ENCODE data around the gene MTX3.

MTX3 gene

DNA sequence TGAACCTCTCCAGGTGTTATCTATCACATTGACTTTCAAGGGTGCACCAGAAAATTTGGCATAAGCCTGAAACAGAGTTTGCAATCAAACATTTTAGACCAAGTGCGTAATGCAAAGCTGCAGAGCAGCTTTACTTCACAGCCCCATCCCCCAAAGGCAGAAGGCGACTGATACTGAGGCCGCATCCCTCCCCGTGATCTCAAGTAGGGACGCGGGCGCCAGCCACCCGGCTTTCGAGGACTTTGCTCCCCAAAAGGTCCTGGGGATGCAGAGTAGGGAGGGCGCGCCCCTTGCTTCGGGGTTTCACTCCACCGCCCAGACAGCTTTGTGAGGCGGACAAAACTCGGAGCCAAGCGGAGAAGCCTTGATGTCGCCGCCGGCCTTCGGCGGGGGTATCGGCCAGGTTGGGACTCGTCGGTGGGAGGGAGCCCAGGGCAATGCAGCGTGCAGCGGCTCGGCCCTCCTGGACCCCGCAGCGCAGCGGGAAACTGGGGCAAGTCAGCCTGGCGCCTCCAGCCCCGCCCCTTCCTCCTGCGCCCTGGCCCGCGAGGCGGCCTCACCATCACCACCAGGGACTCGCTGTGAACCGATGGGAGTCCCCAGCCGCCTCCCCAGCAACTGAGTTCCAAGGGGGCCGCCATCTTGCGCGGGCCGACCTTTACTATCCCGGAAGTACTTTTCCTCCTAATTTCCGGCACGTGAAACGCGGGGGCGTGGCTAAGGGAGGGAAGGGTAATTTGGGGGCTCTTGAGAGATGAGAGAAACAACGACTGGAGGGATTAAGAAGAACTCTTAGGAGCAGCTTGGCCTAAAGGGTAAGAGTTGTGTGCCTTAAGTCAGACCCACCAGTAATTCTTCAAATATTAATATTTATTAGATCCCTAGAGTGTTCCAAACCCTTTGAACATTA is at the start of gene MTX3 (continued):
- TF ChIP-seq KLF10 (tag by site-specific recombination; IDR thresholded peaks at IDR 0.05) (0 out of 2 replicates have a peak, but pooled peaks have one; percentile 31), ZNF677 (tag by site-specific recombination; IDR thresholded peaks at IDR 0.05) (no peak), ZNF2 (tag by site-specific recombination; IDR thresholded peaks at IDR 0.05) (peak; percentile 75; the same call in 1 of the 2 replicates), ZNF549 (tag by site-specific recombination; IDR thresholded peaks at IDR 0.05) (no peak), ZNF514 (tag by site-specific recombination; IDR thresholded peaks at IDR 0.05) (no peak), HOXA7 (CRISPR knock-in tag; IDR thresholded peaks at IDR 0.05; ENCODE audit: borderline replicate concordance) (no peak), ZNF571 (tag by site-specific recombination; IDR thresholded peaks at IDR 0.05) (no peak), ZNF701 (tag by site-specific recombination; IDR thresholded peaks at IDR 0.05) (no peak), ZNF610 (tag by site-specific recombination; IDR thresholded peaks at IDR 0.05; ENCODE audit: borderline replicate concordance) (no peak), ZNF555 (tag by site-specific recombination; conservative IDR thresholded peaks at IDR 0.05) (no peak), ZNF311 (tag by site-specific recombination; IDR thresholded peaks at IDR 0.05; ENCODE audit: borderline replicate concordance) (no peak), ZNF629 (tag by site-specific recombination; IDR thresholded peaks at IDR 0.05) (peak; percentile 19; the same call in 1 of the 2 replicates), ZNF404 (tag by site-specific recombination; IDR thresholded peaks at IDR 0.05) (no peak), PRDM1 (tag by site-specific recombination; IDR thresholded peaks at IDR 0.05) (no peak), IKZF3 (tag by site-specific recombination; IDR thresholded peaks at IDR 0.05) (no peak), GFI1B (tag by site-specific recombination; IDR thresholded peaks at IDR 0.05) (no peak), ZNF626 (tag by site-specific recombination; IDR thresholded peaks at IDR 0.05) (no peak), YY1 (tag by site-specific recombination; IDR thresholded peaks at IDR 0.05) (peak; percentile 94), ZIC2 (tag by site-specific recombination; IDR thresholded peaks at IDR 0.05) (peak; percentile 88), RBAK (tag by site-specific recombination; IDR thresholded peaks at IDR 0.05) (no peak), ZNF426 (tag by site-specific recombination; IDR thresholded peaks at IDR 0.05) (no peak)
- TF ChIP-seq, protein P1, sequence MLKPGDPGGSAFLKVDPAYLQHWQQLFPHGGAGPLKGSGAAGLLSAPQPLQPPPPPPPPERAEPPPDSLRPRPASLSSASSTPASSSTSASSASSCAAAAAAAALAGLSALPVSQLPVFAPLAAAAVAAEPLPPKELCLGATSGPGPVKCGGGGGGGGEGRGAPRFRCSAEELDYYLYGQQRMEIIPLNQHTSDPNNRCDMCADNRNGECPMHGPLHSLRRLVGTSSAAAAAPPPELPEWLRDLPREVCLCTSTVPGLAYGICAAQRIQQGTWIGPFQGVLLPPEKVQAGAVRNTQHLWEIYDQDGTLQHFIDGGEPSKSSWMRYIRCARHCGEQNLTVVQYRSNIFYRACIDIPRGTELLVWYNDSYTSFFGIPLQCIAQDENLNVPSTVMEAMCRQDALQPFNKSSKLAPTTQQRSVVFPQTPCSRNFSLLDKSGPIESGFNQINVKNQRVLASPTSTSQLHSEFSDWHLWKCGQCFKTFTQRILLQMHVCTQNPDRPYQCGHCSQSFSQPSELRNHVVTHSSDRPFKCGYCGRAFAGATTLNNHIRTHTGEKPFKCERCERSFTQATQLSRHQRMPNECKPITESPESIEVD (tag by site-specific recombination; IDR thresholded peaks at IDR 0.05): no peak
- TF ChIP-seq, protein P2, sequence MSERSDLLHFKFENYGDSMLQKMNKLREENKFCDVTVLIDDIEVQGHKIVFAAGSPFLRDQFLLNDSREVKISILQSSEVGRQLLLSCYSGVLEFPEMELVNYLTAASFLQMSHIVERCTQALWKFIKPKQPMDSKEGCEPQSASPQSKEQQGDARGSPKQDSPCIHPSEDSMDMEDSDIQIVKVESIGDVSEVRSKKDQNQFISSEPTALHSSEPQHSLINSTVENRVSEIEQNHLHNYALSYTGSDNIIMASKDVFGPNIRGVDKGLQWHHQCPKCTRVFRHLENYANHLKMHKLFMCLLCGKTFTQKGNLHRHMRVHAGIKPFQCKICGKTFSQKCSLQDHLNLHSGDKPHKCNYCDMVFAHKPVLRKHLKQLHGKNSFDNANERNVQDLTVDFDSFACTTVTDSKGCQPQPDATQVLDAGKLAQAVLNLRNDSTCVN (tag by site-specific recombination; optimal IDR thresholded peaks at IDR 0.05): peak; percentile 26
- TF ChIP-seq, protein P3, sequence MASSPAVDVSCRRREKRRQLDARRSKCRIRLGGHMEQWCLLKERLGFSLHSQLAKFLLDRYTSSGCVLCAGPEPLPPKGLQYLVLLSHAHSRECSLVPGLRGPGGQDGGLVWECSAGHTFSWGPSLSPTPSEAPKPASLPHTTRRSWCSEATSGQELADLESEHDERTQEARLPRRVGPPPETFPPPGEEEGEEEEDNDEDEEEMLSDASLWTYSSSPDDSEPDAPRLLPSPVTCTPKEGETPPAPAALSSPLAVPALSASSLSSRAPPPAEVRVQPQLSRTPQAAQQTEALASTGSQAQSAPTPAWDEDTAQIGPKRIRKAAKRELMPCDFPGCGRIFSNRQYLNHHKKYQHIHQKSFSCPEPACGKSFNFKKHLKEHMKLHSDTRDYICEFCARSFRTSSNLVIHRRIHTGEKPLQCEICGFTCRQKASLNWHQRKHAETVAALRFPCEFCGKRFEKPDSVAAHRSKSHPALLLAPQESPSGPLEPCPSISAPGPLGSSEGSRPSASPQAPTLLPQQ (tag by site-specific recombination; IDR thresholded peaks at IDR 0.05): peak; percentile 78; the same call in 1 of the 2 replicates
- TF ChIP-seq, protein P4, sequence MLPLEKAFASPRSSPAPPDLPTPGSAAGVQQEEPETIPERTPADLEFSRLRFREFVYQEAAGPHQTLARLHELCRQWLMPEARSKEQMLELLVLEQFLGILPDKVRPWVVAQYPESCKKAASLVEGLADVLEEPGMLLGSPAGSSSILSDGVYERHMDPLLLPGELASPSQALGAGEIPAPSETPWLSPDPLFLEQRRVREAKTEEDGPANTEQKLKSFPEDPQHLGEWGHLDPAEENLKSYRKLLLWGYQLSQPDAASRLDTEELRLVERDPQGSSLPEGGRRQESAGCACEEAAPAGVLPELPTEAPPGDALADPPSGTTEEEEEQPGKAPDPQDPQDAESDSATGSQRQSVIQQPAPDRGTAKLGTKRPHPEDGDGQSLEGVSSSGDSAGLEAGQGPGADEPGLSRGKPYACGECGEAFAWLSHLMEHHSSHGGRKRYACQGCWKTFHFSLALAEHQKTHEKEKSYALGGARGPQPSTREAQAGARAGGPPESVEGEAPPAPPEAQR (tag by site-specific recombination; IDR thresholded peaks at IDR 0.05): no peak
- TF ChIP-seq, protein P5, sequence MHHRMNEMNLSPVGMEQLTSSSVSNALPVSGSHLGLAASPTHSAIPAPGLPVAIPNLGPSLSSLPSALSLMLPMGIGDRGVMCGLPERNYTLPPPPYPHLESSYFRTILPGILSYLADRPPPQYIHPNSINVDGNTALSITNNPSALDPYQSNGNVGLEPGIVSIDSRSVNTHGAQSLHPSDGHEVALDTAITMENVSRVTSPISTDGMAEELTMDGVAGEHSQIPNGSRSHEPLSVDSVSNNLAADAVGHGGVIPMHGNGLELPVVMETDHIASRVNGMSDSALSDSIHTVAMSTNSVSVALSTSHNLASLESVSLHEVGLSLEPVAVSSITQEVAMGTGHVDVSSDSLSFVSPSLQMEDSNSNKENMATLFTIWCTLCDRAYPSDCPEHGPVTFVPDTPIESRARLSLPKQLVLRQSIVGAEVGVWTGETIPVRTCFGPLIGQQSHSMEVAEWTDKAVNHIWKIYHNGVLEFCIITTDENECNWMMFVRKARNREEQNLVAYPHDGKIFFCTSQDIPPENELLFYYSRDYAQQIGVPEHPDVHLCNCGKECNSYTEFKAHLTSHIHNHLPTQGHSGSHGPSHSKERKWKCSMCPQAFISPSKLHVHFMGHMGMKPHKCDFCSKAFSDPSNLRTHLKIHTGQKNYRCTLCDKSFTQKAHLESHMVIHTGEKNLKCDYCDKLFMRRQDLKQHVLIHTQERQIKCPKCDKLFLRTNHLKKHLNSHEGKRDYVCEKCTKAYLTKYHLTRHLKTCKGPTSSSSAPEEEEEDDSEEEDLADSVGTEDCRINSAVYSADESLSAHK (tag by site-specific recombination; IDR thresholded peaks at IDR 0.05): no peak
- TF ChIP-seq, protein P6, sequence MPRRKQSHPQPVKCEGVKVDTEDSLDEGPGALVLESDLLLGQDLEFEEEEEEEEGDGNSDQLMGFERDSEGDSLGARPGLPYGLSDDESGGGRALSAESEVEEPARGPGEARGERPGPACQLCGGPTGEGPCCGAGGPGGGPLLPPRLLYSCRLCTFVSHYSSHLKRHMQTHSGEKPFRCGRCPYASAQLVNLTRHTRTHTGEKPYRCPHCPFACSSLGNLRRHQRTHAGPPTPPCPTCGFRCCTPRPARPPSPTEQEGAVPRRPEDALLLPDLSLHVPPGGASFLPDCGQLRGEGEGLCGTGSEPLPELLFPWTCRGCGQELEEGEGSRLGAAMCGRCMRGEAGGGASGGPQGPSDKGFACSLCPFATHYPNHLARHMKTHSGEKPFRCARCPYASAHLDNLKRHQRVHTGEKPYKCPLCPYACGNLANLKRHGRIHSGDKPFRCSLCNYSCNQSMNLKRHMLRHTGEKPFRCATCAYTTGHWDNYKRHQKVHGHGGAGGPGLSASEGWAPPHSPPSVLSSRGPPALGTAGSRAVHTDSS (tag by site-specific recombination; IDR thresholded peaks at IDR 0.05): no peak
- TF ChIP-seq, protein P7, sequence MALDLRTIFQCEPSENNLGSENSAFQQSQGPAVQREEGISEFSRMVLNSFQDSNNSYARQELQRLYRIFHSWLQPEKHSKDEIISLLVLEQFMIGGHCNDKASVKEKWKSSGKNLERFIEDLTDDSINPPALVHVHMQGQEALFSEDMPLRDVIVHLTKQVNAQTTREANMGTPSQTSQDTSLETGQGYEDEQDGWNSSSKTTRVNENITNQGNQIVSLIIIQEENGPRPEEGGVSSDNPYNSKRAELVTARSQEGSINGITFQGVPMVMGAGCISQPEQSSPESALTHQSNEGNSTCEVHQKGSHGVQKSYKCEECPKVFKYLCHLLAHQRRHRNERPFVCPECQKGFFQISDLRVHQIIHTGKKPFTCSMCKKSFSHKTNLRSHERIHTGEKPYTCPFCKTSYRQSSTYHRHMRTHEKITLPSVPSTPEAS (tag by site-specific recombination; IDR thresholded peaks at IDR 0.05): 0 out of 2 replicates have a peak, but pooled peaks have one; percentile 8
